B cell (primary cell): Measurements from ENCODE around the gene RAB28.

ENCODE experiments used
- CTCF ChIP-seq: fragments of 200-600 bp; IDR thresholded peaks from one replicate; pipeline ENCODE4 v1.8.0; 2022; ENCODE audit warnings: antibody characterized with exemption, mild to moderate bottlenecking
- EZH2 ChIP-seq: IDR thresholded peaks from 2 replicates; pipeline ENCODE4 v1.6.1; 2012; ENCODE audit warnings: borderline replicate concordance, low read depth, mild to moderate bottlenecking, moderate library complexity, low read length; ENCODE audit not compliant: insufficient read depth, poor library complexity, severe bottlenecking

- TF ChIP-seq CTCF, result no peak
- no peak for TF ChIP-seq EZH2
Measured at GRCh38 chr4:13427599-13428325, 56.4 kb downstream of the RAB28 start.
